Omental fat pad (tissue), 4 donors: Measurements from ENCODE around the gene MAP7. TPM values are rescaled to one million over a fixed set of nuclear protein-coding genes. Genes with fewer than 3 reads are reported as not detected.
A peak's percentile ranks its signal among the peaks of the same experiment; 100 is the strongest.

ENCODE experiments used
- ATAC-seq: fragments of 150-250 bp; one replicate; pipeline ENCODE4 v1.9.1; 2016; ENCODE audit warnings: mild to moderate bottlenecking, moderate library complexity; ENCODE audit not compliant: low FRiP score
- DNase-seq: peaks from one replicate; pipeline ENCODE4 v3.0.0-alpha.2; 2019; ENCODE audit warnings: low spot score
- CTCF ChIP-seq, 3 donors: fragments of 450-650 bp; IDR thresholded peaks; one replicate each; pipeline ENCODE4 v1.5.1; 2016 to 2017; ENCODE audit warnings: antibody characterized with exemption in 3 of 3, mild to moderate bottlenecking in 3 of 3, moderate library complexity in 2 of 3
- total RNA-seq, 4 donors: library from RNA; depleted of rRNA; stranded (reverse); fragments of >200 nt; gene quantifications; one replicate each; pipeline ENCODE4 v1.1.0, GENCODE V29; 2016

The MAP7 gene
- total RNA-seq, 4 donors from 2014 or later: 2.2 to 5.3 (median 4.5) TPM

DNA sequence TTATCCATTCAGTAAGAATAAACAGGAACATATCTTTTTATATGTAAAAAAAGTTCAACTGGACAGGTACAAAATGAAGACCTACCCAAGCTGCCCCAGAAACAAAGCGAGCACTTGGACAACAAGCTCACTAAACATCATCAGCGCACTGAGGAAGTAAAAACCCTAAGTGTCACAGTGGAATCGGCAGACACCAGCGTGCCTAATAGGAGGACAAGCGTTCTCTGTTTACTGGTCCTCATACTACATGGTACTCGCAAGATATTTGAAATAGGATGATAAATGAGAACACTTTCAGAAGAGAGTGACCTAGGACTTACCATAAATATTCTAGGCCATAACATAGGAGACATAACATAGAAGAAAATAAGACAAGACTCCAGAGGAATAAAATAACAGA is 18.2 kb downstream of the MAP7 start:
- TF ChIP-seq CTCF (IDR thresholded peaks at IDR 0.05): no peak
- ATAC-seq: no peak
- DNase-seq: no peak

GRCh38 chr6:136529710-136530109 is 20.5 kb downstream of the MAP7 start:
- DNase-seq (no peak), ATAC-seq (no peak)
- TF ChIP-seq CTCF (IDR thresholded peaks at IDR 0.05): no peak

- DNase-seq (no peak), ATAC-seq (no peak)
- TF ChIP-seq CTCF (IDR thresholded peaks at IDR 0.05): no peak
Observed at GRCh38 chr6:136528477-136528876, 21.7 kb downstream of the MAP7 start.

DNA sequence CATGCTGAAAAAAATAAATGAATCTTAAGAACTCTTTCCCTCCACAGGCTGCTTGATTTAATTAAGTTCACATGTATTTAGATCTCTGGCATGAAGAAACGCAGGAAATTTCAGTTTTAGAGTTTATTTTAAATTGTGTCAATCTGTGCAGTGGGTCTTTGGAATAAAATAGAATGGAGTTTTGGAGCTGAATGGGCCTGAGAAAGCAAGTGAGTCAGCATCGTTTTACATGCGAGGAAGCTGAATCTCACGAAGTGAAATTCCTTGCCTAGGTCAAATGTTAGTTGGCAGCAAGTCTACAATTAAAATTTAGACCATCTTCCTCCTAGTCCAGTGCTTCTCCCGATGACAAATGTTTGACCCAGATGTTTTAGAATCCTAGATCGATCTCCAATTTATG is 22.4 kb downstream of the MAP7 start:
- ATAC-seq: no peak
- no peak for DNase-seq
- TF ChIP-seq CTCF (IDR thresholded peaks at IDR 0.05): no peak

DNA sequence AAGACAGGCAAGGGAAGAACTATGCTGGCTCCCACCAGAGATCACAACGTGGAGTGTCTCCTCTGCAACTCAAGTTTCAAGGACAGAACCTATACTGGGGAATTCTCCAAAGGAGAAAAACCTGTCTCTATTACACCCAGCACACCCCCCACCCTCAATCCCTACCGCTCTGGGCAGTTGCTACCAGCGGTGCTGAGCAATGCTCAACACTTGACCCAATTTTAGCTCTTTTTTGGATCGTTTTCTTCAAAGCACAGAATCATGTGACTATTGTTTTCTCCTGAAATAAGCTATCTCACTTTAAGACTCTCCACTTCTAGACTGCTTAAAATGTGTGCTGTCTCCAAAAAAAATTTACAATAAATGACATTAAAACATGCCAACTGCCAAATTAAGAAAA is 23.3 kb downstream of the MAP7 start:
- ATAC-seq (no peak), DNase-seq (no peak)
- no peak for TF ChIP-seq CTCF (IDR thresholded peaks at IDR 0.05)

GRCh38 chr6:136526196-136526930 is 23.9 kb downstream of the MAP7 start:
- ATAC-seq: peak; percentile 82
- TF ChIP-seq CTCF (IDR thresholded peaks at IDR 0.05): no peak
- DNase-seq: no peak

DNA sequence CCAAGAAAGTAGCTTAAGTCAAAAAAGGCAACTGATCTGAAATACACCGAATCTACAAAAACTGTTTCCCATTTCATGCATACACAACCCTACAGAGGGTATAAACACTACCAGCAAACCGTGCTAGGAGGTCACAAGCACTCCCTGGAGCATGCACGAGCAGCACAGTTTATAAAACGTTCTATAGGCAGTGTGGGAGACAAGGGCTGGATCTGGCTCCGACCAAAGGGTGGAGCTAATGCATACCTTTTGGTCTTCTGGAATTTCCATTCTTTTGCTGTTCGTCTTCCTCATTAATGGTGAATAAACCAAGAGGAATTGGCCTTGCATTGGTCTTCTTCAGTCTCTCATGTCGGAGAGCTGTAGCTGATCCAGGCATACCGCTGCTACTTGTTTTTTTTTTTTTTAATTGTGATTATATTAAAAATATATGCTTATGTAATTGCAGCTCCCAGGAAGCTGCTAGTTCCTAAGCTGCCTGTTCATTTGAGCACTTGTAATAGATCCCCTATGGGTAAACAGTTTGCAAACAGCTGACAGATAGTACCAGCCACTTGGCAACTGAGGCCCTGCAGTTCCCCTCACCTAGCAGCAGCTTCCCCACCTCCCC is 24.5 kb downstream of the MAP7 start:
- no peak for ATAC-seq

More for the DNA sequence above, 24.5 kb downstream of the MAP7 start:
- no peak for TF ChIP-seq CTCF (IDR thresholded peaks at IDR 0.05)
- no peak for DNase-seq
